HG03571 (cell line): Measurements from ENCODE around the gene CACNB1.

Experiments
- ATAC-seq: cut with Tn5 transposase; IDR thresholded peaks from one replicate; pipeline ENCODE4 v1.9.1; 2021; ENCODE audit not compliant: unreplicated experiment

Gene CACNB1

GRCh38 chr17:39153599-39154051 is 43.8 kb downstream of the CACNB1 start:
- ATAC-seq: no peak

GRCh38 chr17:39151943-39152818 is 45.3 kb downstream of the CACNB1 start:
- no peak for ATAC-seq

GRCh38 chr17:39151150-39151942 is 46.1 kb downstream of the CACNB1 start, which contains the start of gene PLXDC1:
Gene PLXDC1, minus strand, starts transcription at chr17:39151637. Its CDS starts 200 bp downstream, at chr17:39151437.
- no peak for ATAC-seq

- ATAC-seq: no peak
These were observed 46.7 kb downstream of the CACNB1 start for GRCh38 chr17:39150795-39151149.

- no peak for ATAC-seq
These were observed 47.3 kb downstream of the CACNB1 start for GRCh38 chr17:39150104-39150634.

- no peak for ATAC-seq
These were observed 50.0 kb downstream of the CACNB1 start for GRCh38 chr17:39147221-39148185.

GRCh38 chr17:39146273-39146672 is 51.2 kb downstream of the CACNB1 start:
- no peak for ATAC-seq

- ATAC-seq: no peak
These were observed 52.3 kb downstream of the CACNB1 start for GRCh38 chr17:39145143-39145542.

- no peak for ATAC-seq
These were observed 53.0 kb downstream of the CACNB1 start for GRCh38 chr17:39144416-39144840.

- ATAC-seq: no peak
These were observed 53.8 kb downstream of the CACNB1 start for GRCh38 chr17:39143552-39144093.

GRCh38 chr17:39141915-39142664 is 55.4 kb downstream of the CACNB1 start:
- ATAC-seq: no peak

GRCh38 chr17:39141294-39141693 is 56.2 kb downstream of the CACNB1 start:
- no peak for ATAC-seq

- ATAC-seq: no peak
These were observed 57.9 kb downstream of the CACNB1 start for GRCh38 chr17:39139561-39139960.

- no peak for ATAC-seq
These were observed 58.3 kb downstream of the CACNB1 start for GRCh38 chr17:39139161-39139511.

- no peak for ATAC-seq
These were observed 58.9 kb downstream of the CACNB1 start for GRCh38 chr17:39138431-39139160.

GRCh38 chr17:39134878-39135277 is 62.6 kb downstream of the CACNB1 start:
- ATAC-seq: no peak

GRCh38 chr17:39132192-39132610 is 65.3 kb downstream of the CACNB1 start:
- ATAC-seq: no peak

- ATAC-seq: no peak
These were observed 65.9 kb downstream of the CACNB1 start for GRCh38 chr17:39131616-39132015.

- ATAC-seq: no peak
These were observed 67.3 kb downstream of the CACNB1 start for GRCh38 chr17:39130205-39130604.
